CD4-positive, alpha-beta T cell (primary cell): ENCODE measurements around the gene PPP1R14B. TPM values are rescaled to one million over a fixed set of nuclear protein-coding genes. Genes with fewer than 3 reads are reported as not detected.

ENCODE experiments used
- ATAC-seq: fragments of 200-7000 bp; cut with Tn5 transposase; one replicate; pipeline ENCODE4 v1.10.0; 2022; ENCODE audit warnings: mild to moderate bottlenecking; ENCODE audit not compliant: poor library complexity
- CTCF ChIA-PET: fragments of 350-600 bp; sonication (Branson Sonifier 250); formaldehyde crosslinking; loops from one replicate; lab custom pipeline; 2021; ENCODE audit warnings: antibody characterized with exemption, inconsistent platforms; lab: Charles Lee
- POLR2A ChIA-PET: fragments of 350-600 bp; sonication (Branson Sonifier 250); formaldehyde crosslinking; loops from one replicate; lab custom pipeline; 2021; ENCODE audit warnings: antibody characterized with exemption, inconsistent platforms; lab: Charles Lee
- DNase-seq, 14 experiments: peaks; one replicate each; pipeline ENCODE4 v3.0.0-alpha.2; 2013 to 2020; ENCODE audit warnings: mixed read lengths in 2 of 14
- H3K27ac ChIP-seq, 2 donors: one replicate each; pipeline versions ENCODE4 v1.5.1 to v1.7.0; 2013; ENCODE audit warnings: low read length in 2 of 2, low read depth in 1 of 2, mild to moderate bottlenecking in 1 of 2
- H3K27me3 ChIP-seq, 2 experiments: 1 replicate in 1 of 2; 2 replicates in 1 of 2; pipeline versions ENCODE4 v1.6.1 to v1.7.0; 2013; ENCODE audit warnings: low read length in 2 of 2, control low read depth in 1 of 2, mild to moderate bottlenecking in 1 of 2, moderate library complexity in 1 of 2; ENCODE audit not compliant: insufficient read depth in 2 of 2, control insufficient read depth in 1 of 2
- H3K36me3 ChIP-seq: one replicate; pipeline ENCODE4 v1.6.1; 2013; ENCODE audit warnings: low read length, control low read depth; ENCODE audit not compliant: insufficient read depth
- H3K4me1 ChIP-seq: one replicate; pipeline ENCODE4 v1.6.1; 2013; ENCODE audit warnings: low read length, control low read depth; ENCODE audit not compliant: insufficient read depth
- H3K4me3 ChIP-seq: one replicate; pipeline ENCODE4 v1.5.1; 2013; ENCODE audit warnings: mild to moderate bottlenecking, low read length, moderate library complexity
- H3K9me3 ChIP-seq, 2 experiments: 1 replicate in 1 of 2; 2 replicates in 1 of 2; pipeline versions ENCODE4 v1.6.1 to v1.7.0; 2013; ENCODE audit warnings: low read length in 2 of 2, mild to moderate bottlenecking in 2 of 2, control low read depth in 1 of 2, moderate library complexity in 1 of 2; ENCODE audit not compliant: control insufficient read depth in 1 of 2, insufficient read depth in 1 of 2
- H3K27ac Mint-ChIP-seq: one replicate; pipeline ENCODE4 v1.8.0; 2020; ENCODE audit warnings: mixed read lengths
- H3K27me3 Mint-ChIP-seq: one replicate; pipeline ENCODE4 v1.8.0; 2021; ENCODE audit warnings: mixed read lengths
- H3K36me3 Mint-ChIP-seq: one replicate; pipeline ENCODE4 v1.8.0; 2021; ENCODE audit warnings: low read depth, mixed read lengths
- H3K4me1 Mint-ChIP-seq: one replicate; pipeline ENCODE4 v1.8.0; 2021; ENCODE audit warnings: low read depth, mixed read lengths
- H3K4me3 Mint-ChIP-seq: one replicate; pipeline ENCODE4 v1.8.0; 2020; ENCODE audit warnings: mild to moderate bottlenecking, mixed read lengths
- H3K9me3 Mint-ChIP-seq: one replicate; pipeline ENCODE4 v1.8.0; 2020; ENCODE audit warnings: mixed read lengths
- CTCF ChIP-seq: fragments of 200-600 bp; IDR thresholded peaks from one replicate; pipeline ENCODE4 v1.8.0; 2022; ENCODE audit warnings: antibody characterized with exemption, mild to moderate bottlenecking
- intact Hi-C, 2 experiments: fragments of 100-400 bp; cut with DNase I in 1 of 2; cut with micrococcal nuclease in 1 of 2; formaldehyde crosslinking; loops; one replicate each; pipeline versions ENCODE4 v1.15.1 to v1.9.0; 2023 to 2025; cut with DNase I, micrococcal nuclease
- total RNA-seq, 174 experiments: library from RNA in 2 of 174; stranded (reverse) in 2 of 174; gene quantifications; one replicate each; pipeline ENCODE4 v1.2.3 and lab custom pipeline; 2021 to 2026

Gene PPP1R14B
- total RNA-seq, 2 experiments from 2014 or later: 17.1 to 21.0 TPM

GRCh38 chr11:64225608-64226506 is 20.9 kb downstream of the PPP1R14B start, which contains the start of the genes NUDT22 and TRPT1:
Gene NUDT22 (plus strand): TSS chr11:64226274. CDS start chr11:64226653, 379 bp downstream.
Gene TRPT1 (minus strand): TSS chr11:64226186. CDS start chr11:64225860, 326 bp downstream.
- H3K9me3 ChIP-seq: no peaks in the 10 kb centered on the region
- ChIA-PET POLR2A (interaction anchor here (1.0 to 6.3 kb wide), 17 partner anchors 9 to 1394 kb away, joined by 3 to 116 read pairs (median 7); partner anchors contain the start of genes BAD, CCDC88B, FERMT3 and FKBP2), CTCF (interaction anchor here (0.8 to 3.4 kb wide), 9 partner anchors 11 to 79 kb away, joined by 3 to 15 read pairs (median 5); partner anchors contain the start of genes ESRRA, FERMT3, PPP1R14B and STIP1)
- H3K4me3 Mint-ChIP-seq: peak within 1 kb of the TSS; percentile 97
- H3K27ac ChIP-seq: peak within 1 kb of the TSS; percentile 77 to 87
- H3K4me1 Mint-ChIP-seq: peaks cover 39% of the 10 kb centered on the region
- DNase-seq: peak; percentile 79 to 96 (median 91)
- intact Hi-C loops: loop anchor here (1.0 to 2.0 kb wide), 4 partner anchors 15 to 40 kb away; partner anchors contain the start of genes FERMT3 (in 2 of the 2), FKBP2 (in 1 of the 2) and STIP1 (in 1 of the 2)
- peak within 1 kb of the TSS; percentile 99 for H3K4me3 ChIP-seq
- peak within 1 kb of the TSS; percentile 87 for H3K27ac Mint-ChIP-seq
- H3K36me3 Mint-ChIP-seq: peaks cover 6% of the 10 kb centered on the region
- H3K27me3 Mint-ChIP-seq: no peaks in the 10 kb centered on the region
- peak; percentile 7 for TF ChIP-seq CTCF
- H3K27me3 ChIP-seq: no peaks in the 10 kb centered on the region
- H3K4me1 ChIP-seq: peaks cover 57% of the 10 kb centered on the region
- ATAC-seq: peak; percentile 67
- peaks cover 24% of the 10 kb centered on the region for H3K36me3 ChIP-seq
- no peaks in the 10 kb centered on the region for H3K9me3 Mint-ChIP-seq

- Mint-ChIP-seq H3K27me3 (no peaks in the 10 kb centered on the region), H3K9me3 (no peaks in the 10 kb centered on the region), H3K4me3 (peak overlapping the region; percentile 97), H3K36me3 (peaks cover 9% of the 10 kb centered on the region), H3K27ac (peak overlapping the region; percentile 87), H3K4me1 (peaks cover 34% of the 10 kb centered on the region)
- Histone ChIP-seq H3K4me3 (peak overlapping the region; percentile 99), H3K4me1 (peaks cover 51% of the 10 kb centered on the region), H3K27me3 (no peaks in the 10 kb centered on the region), H3K27ac (peak overlapping the region; percentile 77), H3K36me3 (peaks cover 32% of the 10 kb centered on the region), H3K9me3 (no peaks in the 10 kb centered on the region)
- ChIA-PET CTCF (interaction anchor here (0.8 to 3.4 kb wide), 5 partner anchors 10 to 80 kb away, joined by 3 to 15 read pairs (median 5); partner anchors contain the start of genes ESRRA and STIP1), POLR2A (interaction anchor here (1.4 to 6.3 kb wide), 7 partner anchors 16 to 60 kb away, joined by 6 to 116 read pairs (median 22); partner anchors contain the start of genes BAD, FERMT3, FKBP2 and PPP1R14B)
- TF ChIP-seq CTCF: no peak
- intact Hi-C loops: loop anchor here in 1 of 2 experiments (2.0 kb wide), 1 partner anchor 18 kb away; the partner anchor contains the start of gene FERMT3
- DNase-seq: peak in 2 of 14 experiments; percentile 7 to 35
- ATAC-seq: no peak
Measured at GRCh38 chr11:64224891-64225607, 21.7 kb downstream of the PPP1R14B start.
